MM.1S (cell line): ENCODE results near the gene SLC44A5.

Experiments
- CTCF ChIP-seq: fragments of 300-600 bp; sonication (generic); IDR thresholded peaks from 2 replicates; pipeline ENCODE4 v1.5.1; 2016; ENCODE audit warnings: antibody characterized with exemption, low read length, mixed read lengths
- EZH2 ChIP-seq: fragments of 300-600 bp; sonication (generic); optimal IDR thresholded peaks from 2 replicates; pipeline ENCODE3; 2017; ENCODE audit warnings: low read depth, mild to moderate bottlenecking, antibody characterized with exemption, low read length, mixed read lengths
- EZH2phosphoT487 ChIP-seq: fragments of 300-600 bp; sonication (generic); IDR thresholded peaks from 2 replicates; pipeline ENCODE4 v1.6.1; 2018; ENCODE audit warnings: antibody characterized with exemption, low read length

GRCh38 chr1:75548721-75549480, 62.0 kb downstream of the SLC44A5 start:
- TF ChIP-seq CTCF (no peak), EZH2 (no peak), EZH2phosphoT487 (no peak)
